RWPE2 (cell line): ENCODE results near the gene LAMB2.

ENCODE experiments used
- ATAC-seq: fragments of 200-7000 bp; cut with Tn5 transposase; 3 replicates; pipeline ENCODE4 v1.9.1; 2021; ENCODE audit warnings: low read depth
- DNase-seq: peaks from one replicate; pipeline ENCODE4 v3.0.0-alpha.2; 2020; ENCODE audit warnings: low spot score
- H3K27ac ChIP-seq: fragments of 450-650 bp; 2 replicates; pipeline ENCODE4 v1.5.1; 2017; ENCODE audit warnings: mild to moderate bottlenecking; ENCODE audit not compliant: poor library complexity, severe bottlenecking
- H3K27me3 ChIP-seq: fragments of 250-450 bp; sonication (Bioruptor Pico); 2 replicates; pipeline ENCODE4 v1.5.1; 2021; ENCODE audit warnings: mild to moderate bottlenecking, moderate library complexity; ENCODE audit not compliant: insufficient read depth, poor library complexity, severe bottlenecking
- H3K36me3 ChIP-seq: fragments of 250-450 bp; sonication (Bioruptor Pico); 2 replicates; pipeline ENCODE4 v1.5.1; 2020; ENCODE audit warnings: low read depth, mild to moderate bottlenecking, moderate library complexity
- H3K4me1 ChIP-seq: fragments of 250-450 bp; sonication (Bioruptor Pico); 2 replicates; pipeline ENCODE4 v1.5.1; 2021; ENCODE audit warnings: mild to moderate bottlenecking, moderate library complexity; ENCODE audit not compliant: insufficient read depth, poor library complexity, severe bottlenecking
- H3K4me3 ChIP-seq: fragments of 250-450 bp; sonication (Bioruptor Pico); 2 replicates; pipeline ENCODE4 v1.5.1; 2021; ENCODE audit warnings: mild to moderate bottlenecking, moderate library complexity; ENCODE audit not compliant: severe bottlenecking
- H3K9me3 ChIP-seq: fragments of 250-450 bp; sonication (Bioruptor Pico); 2 replicates; pipeline ENCODE4 v1.5.1; 2021; ENCODE audit warnings: mild to moderate bottlenecking, moderate library complexity; ENCODE audit not compliant: severe bottlenecking
- CTCF ChIP-seq: fragments of 450-650 bp; IDR thresholded peaks from one replicate; pipeline ENCODE4 v1.5.1; 2017; ENCODE audit warnings: mild to moderate bottlenecking, moderate library complexity; ENCODE audit not compliant: poor library complexity, severe bottlenecking

The LAMB2 gene

GRCh38 chr3:49119036-49119435 lies 13.8 kb downstream of the LAMB2 start:
- Histone ChIP-seq H3K27me3 (no peaks in the 10 kb centered on the region), H3K4me1 (peaks cover 8% of the 10 kb centered on the region), H3K4me3 (no peak overlapping the region), H3K9me3 (no peaks in the 10 kb centered on the region), H3K36me3 (peaks cover 53% of the 10 kb centered on the region), H3K27ac (no peak overlapping the region)
- TF ChIP-seq CTCF: no peak
- no peak for ATAC-seq
- no peak for DNase-seq

- Histone ChIP-seq H3K27me3 (no peaks in the 10 kb centered on the region), H3K36me3 (peaks cover 89% of the 10 kb centered on the region), H3K4me1 (no peaks in the 10 kb centered on the region), H3K9me3 (no peaks in the 10 kb centered on the region), H3K4me3 (no peak overlapping the region), H3K27ac (no peak overlapping the region)
- TF ChIP-seq CTCF: no peak
- DNase-seq (peak; percentile 49), ATAC-seq (no peak)
Observed at GRCh38 chr3:49112262-49112661, 20.6 kb downstream of the LAMB2 start.

GRCh38 chr3:49111347-49111746 lies 21.5 kb downstream of the LAMB2 start:
- ATAC-seq: no peak
- no peak for TF ChIP-seq CTCF
- Histone ChIP-seq H3K27me3 (no peaks in the 10 kb centered on the region), H3K36me3 (peaks cover 79% of the 10 kb centered on the region), H3K27ac (no peak overlapping the region), H3K4me3 (no peak overlapping the region), H3K4me1 (no peaks in the 10 kb centered on the region), H3K9me3 (no peaks in the 10 kb centered on the region)
- peak; percentile 51 for DNase-seq

- Histone ChIP-seq H3K36me3 (peaks cover 74% of the 10 kb centered on the region), H3K9me3 (no peaks in the 10 kb centered on the region), H3K4me3 (no peak overlapping the region), H3K4me1 (no peaks in the 10 kb centered on the region), H3K27ac (no peak overlapping the region), H3K27me3 (no peaks in the 10 kb centered on the region)
- ATAC-seq (no peak), DNase-seq (peak; percentile 38)
- no peak for TF ChIP-seq CTCF
Observed at GRCh38 chr3:49110780-49111179, 22.1 kb downstream of the LAMB2 start.

- ATAC-seq: no peak
- Histone ChIP-seq H3K9me3 (no peaks in the 10 kb centered on the region), H3K4me1 (no peaks in the 10 kb centered on the region), H3K36me3 (peaks cover 52% of the 10 kb centered on the region), H3K27ac (no peak overlapping the region), H3K27me3 (no peaks in the 10 kb centered on the region), H3K4me3 (no peak overlapping the region)
- DNase-seq: no peak
- no peak for TF ChIP-seq CTCF
Observed at GRCh38 chr3:49108346-49108745, 24.5 kb downstream of the LAMB2 start.
